ENCODE measurements around the gene RPP21.

Gene RPP21

DNA sequence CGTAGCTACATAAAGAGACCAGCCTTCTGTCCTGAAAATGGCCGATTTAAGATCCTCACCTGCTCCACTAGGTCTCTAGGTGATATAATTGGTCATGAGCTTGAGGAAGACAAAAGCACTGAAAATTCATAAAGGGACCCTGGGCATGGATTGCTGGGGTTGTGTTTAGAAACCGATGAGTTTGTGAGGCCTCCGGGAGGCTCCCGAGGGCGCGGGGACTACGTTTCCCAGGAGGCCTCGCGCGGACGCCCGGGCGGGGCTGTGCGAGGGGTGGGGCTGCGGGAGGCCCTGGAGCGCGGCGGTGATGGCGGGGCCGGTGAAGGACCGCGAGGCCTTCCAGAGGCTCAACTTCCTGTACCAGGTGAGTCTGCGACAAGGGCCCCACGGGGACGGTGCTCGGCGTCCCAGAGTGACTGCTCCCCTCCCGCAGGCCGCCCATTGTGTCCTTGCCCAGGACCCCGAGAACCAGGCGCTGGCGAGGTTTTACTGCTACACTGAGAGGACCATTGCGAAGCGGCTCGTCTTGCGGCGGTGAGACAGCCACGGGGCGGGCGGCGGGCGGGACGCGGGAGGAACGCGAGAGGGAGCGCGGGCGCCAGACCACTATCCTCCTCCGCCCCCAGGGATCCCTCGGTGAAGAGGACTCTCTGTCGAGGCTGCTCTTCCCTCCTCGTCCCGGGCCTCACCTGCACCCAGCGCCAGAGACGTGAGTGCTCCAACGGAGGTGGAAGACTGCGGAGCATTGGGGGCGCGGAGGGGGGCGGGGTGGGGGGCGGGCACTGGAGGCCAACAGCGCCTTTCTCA is at the start of gene RPP21:
Gene RPP21 (plus strand): TSS at position 289 of the 804 bp plus-strand sequence. CDS start 16 bp downstream, at position 305.
- peak; percentile 40 for DNase-seq (ENCODE audit: low read depth)
- H3K4me3 ChIP-seq (ENCODE audit: low read depth, low read length), result peak within 1 kb of the TSS; percentile 83
- TF ChIP-seq, protein P1, sequence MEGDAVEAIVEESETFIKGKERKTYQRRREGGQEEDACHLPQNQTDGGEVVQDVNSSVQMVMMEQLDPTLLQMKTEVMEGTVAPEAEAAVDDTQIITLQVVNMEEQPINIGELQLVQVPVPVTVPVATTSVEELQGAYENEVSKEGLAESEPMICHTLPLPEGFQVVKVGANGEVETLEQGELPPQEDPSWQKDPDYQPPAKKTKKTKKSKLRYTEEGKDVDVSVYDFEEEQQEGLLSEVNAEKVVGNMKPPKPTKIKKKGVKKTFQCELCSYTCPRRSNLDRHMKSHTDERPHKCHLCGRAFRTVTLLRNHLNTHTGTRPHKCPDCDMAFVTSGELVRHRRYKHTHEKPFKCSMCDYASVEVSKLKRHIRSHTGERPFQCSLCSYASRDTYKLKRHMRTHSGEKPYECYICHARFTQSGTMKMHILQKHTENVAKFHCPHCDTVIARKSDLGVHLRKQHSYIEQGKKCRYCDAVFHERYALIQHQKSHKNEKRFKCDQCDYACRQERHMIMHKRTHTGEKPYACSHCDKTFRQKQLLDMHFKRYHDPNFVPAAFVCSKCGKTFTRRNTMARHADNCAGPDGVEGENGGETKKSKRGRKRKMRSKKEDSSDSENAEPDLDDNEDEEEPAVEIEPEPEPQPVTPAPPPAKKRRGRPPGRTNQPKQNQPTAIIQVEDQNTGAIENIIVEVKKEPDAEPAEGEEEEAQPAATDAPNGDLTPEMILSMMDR (IDR thresholded peaks at IDR 0.05; ENCODE audit: low read depth, low read length, missing control alignments), result no peak
- in situ Hi-C loops (cut with HindIII; ENCODE audit: low sequenced_read_pairs), result no loop called here

DNA sequence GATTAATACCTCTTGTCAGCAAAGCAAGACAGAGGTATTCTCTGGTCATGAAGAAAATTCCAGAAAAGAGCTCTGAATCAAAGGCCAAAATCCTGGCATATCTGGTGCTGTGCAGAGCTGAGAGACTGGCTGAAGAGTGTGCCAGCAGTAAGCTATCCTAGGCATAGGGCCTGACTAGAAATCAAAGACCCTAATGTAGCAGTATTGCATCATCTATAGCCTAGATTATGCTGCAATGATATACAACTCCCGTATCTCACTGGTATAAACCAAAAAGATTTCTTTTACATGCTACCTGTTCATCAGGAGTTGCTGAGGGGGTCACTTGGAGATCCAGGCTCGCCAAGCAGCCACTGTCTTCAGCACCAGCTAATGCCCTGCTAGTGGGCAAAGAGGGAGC is 49.1 kb upstream of the RPP21 start:
- in situ Hi-C loops (cut with HindIII; ENCODE audit: low sequenced_read_pairs), result no loop called here

DNA sequence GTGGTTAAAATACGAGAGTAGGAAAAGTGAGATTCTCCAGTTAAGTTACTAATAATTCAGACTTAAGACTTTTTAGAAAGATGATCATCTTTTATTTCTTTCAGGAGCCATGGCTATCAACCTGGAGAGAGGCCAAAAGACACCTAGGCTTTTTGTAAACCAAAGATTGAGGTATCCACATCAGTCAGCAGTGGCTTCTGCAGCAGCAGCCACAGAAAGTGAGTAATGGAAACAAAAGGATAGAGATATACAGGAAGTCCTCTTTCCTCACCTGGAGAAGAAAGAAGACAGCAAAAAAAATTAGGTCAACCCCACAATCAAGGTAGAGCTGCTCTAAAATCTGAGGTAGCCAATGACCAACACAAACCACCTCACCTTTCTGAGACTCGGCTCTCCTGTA is 41.0 kb upstream of the RPP21 start:
- TF ChIP-seq, protein P1 (IDR thresholded peaks at IDR 0.05; ENCODE audit: low read depth, low read length, missing control alignments), result no peak
- in situ Hi-C loops (cut with HindIII; ENCODE audit: low sequenced_read_pairs), result no loop called here

More for the DNA sequence above, 49.1 kb upstream of the RPP21 start:
- TF ChIP-seq, protein P1 (IDR thresholded peaks at IDR 0.05; ENCODE audit: low read depth, low read length, missing control alignments), result no peak
- H3K4me3 ChIP-seq (ENCODE audit: low read depth, low read length), result no peak overlapping the region
- DNase-seq (ENCODE audit: low read depth), result no peak

DNA sequence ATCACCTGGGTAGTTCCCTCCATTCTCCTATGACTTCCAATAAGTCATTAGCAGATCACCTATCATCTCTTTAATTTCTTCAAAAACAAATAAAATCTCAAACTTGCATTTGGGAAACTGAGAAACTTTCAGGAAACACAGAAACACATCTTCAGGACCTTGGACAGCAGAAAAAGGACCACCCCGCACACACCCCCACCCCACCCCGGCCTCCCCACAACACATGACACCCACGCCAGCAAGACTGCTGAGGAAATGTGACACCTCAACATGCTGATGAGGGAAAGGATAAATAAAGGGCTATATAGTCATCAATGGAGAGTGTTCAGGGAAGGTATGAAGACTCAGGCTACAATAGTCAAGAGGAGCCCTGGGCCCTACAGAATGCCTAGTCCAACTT is 33.9 kb upstream of the RPP21 start:
- in situ Hi-C loops (cut with HindIII; ENCODE audit: low sequenced_read_pairs), result no loop called here
- TF ChIP-seq, protein P1 (IDR thresholded peaks at IDR 0.05; ENCODE audit: low read depth, low read length, missing control alignments), result no peak
- H3K4me3 ChIP-seq (ENCODE audit: low read depth, low read length), result no peak overlapping the region
- no peak for DNase-seq (ENCODE audit: low read depth)

More for the DNA sequence above, 41.0 kb upstream of the RPP21 start:
- H3K4me3 ChIP-seq (ENCODE audit: low read depth, low read length), result no peak overlapping the region
- DNase-seq (ENCODE audit: low read depth), result no peak

DNA sequence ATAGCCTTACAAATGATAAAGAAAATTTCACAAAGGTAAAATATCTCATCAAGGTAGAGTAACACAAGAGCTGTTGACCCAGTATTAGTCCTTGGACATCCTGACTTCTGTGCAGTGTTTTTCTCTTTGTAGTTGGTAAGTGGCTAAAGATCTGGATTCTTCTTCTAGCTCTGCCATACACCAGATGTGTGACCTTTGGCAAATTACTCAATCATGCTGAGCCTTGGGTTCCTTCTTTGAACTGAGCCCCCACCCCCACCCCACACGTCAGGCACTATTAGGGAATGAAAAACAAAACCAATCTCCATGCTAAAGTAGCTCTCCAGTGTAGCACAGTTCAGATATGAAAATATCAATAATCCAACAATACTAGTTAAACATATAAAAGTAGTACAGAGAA is 33.3 kb upstream of the RPP21 start:
- no peak for DNase-seq (ENCODE audit: low read depth)
- TF ChIP-seq, protein P1 (IDR thresholded peaks at IDR 0.05; ENCODE audit: low read depth, low read length, missing control alignments), result no peak
- no peak overlapping the region for H3K4me3 ChIP-seq (ENCODE audit: low read depth, low read length)
- in situ Hi-C loops (cut with HindIII; ENCODE audit: low sequenced_read_pairs), result no loop called here

DNA sequence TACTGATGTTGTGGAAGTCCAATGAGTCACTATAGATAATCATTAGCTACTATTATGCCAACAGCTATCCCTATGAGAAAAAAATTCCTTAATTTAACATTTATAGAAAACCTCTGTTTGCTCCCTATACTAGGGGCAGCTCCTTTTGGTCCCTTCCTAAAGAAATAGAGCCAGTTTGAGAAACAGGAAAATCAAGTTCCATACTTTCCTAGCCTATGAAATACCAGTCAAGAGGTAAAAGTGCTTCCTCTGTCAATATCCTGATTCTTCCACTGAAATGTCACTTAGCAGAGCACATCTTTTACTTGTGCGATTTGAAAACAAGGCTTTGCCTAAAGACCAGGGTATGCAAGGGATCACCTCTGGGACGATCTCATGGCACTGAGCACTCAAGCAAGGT is 32.7 kb upstream of the RPP21 start:
- no peak overlapping the region for H3K4me3 ChIP-seq (ENCODE audit: low read depth, low read length)
- in situ Hi-C loops (cut with HindIII; ENCODE audit: low sequenced_read_pairs), result no loop called here
- TF ChIP-seq, protein P1 (IDR thresholded peaks at IDR 0.05; ENCODE audit: low read depth, low read length, missing control alignments), result no peak
- DNase-seq (ENCODE audit: low read depth), result no peak
